GM10266 (cell line): Measurements from ENCODE around the gene DAZAP1.

Experiments used
- DNase-seq: peaks from one replicate; pipeline ENCODE4 v3.0.0; 2012; ENCODE audit errors: extremely low spot score
- TF ChIP-seq, protein P1 (sequence below): IDR thresholded peaks from 2 replicates; pipeline ENCODE4 v1.5.1; 2012; ENCODE audit warnings: mild to moderate bottlenecking, low read depth; ENCODE audit not compliant: control insufficient read depth, insufficient read depth; ENCODE audit errors: missing control alignments

The DAZAP1 gene

DNA sequence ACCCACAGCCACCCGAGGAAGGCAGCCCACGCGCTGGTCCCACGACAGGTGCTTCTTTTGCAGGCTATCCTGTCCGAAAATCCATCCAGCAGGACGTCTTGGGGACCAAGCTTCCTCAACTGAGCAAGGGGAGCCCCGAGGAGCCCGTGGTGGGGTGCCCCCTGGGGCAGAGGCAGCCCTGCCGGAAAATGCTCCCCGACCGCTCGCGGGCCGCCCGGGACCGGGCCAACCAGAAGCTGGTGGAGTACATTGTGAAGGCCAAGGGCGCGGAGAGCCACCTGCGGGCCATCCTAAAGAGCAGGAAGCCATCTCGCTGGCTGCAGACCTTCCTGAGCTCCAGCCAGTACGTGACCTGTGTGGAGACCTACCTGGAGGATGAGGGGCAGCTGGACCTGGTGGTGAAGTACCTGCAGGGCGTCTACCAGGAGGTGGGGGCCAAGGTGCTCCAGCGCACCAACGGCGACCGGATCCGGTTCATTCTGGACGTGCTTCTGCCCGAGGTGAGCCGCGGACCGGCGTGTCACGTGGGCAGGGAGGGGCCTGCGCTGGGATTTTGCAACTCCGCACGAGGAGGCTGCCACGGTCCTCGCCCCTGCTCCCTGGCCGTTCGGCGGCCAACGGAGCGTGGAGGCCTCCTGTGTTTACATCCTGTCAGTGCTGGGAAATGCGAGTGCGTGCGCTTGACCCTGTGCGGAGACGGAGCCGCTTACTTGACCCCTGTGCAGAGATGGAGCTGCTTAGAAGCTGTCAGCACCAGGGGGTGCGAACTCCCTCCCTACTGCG is 36.6 kb upstream of the DAZAP1 start:
- TF ChIP-seq, protein P1, sequence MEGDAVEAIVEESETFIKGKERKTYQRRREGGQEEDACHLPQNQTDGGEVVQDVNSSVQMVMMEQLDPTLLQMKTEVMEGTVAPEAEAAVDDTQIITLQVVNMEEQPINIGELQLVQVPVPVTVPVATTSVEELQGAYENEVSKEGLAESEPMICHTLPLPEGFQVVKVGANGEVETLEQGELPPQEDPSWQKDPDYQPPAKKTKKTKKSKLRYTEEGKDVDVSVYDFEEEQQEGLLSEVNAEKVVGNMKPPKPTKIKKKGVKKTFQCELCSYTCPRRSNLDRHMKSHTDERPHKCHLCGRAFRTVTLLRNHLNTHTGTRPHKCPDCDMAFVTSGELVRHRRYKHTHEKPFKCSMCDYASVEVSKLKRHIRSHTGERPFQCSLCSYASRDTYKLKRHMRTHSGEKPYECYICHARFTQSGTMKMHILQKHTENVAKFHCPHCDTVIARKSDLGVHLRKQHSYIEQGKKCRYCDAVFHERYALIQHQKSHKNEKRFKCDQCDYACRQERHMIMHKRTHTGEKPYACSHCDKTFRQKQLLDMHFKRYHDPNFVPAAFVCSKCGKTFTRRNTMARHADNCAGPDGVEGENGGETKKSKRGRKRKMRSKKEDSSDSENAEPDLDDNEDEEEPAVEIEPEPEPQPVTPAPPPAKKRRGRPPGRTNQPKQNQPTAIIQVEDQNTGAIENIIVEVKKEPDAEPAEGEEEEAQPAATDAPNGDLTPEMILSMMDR: no peak
- DNase-seq: no peak

DNA sequence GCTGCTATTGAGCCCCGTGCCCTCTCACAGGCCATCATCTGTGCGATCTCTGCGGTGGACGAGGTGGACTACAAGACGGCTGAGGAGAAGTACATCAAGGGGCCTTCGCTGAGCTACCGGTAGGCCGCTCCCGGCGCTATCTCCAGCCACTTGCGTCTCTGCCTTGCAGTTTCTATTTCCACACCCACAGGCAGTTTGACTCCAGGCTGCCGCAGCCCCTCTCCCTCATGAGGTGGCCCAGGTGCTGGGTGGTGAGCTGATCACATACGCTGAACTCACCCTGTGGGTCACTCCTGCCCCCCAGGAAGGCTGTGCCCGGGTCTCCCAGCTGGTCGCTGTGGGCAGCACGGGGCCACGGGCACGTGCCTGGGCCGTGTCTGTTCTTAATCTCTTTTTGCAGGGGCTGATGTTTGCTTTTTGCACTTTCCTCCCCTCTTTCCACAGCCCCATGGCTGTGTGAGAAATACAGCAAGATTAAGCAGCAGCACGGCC is 34.3 kb upstream of the DAZAP1 start:
- DNase-seq: no peak
- TF ChIP-seq, protein P1: no peak

DNA sequence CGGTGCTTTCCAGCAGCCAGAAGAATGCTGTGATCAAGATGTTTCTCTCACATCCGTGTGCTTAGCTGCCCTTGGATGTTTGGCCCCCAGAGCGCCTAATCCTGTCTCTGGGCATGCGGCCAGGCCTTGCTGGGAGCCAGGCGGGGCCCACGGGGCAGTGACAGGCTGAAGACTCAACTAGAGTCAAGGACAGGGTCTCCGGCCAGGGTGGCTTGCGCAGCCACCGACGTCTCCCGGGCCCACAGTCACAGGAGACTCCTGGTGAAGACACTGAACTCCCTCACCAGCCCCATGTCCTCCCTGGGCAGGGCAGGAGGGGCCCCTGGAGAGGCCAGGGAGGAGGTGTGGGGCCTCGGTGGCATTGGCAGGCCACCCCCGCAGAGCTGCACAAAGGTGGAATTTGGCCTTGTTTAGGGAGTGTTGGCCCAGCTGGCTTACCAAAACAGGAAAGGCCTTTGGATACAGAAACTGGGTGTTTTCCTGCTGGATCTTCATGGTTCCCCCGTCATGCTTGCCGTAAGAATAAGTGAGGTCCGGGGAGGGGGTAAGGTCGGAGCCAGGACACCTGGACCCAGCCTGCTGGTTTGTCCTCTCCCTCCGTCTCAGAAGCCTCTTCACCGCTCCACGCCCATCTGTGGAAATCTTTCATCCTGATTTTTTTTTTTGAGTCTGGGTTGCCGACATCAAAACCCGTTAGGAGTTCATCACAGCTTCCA is 33.7 kb upstream of the DAZAP1 start:
- no peak for DNase-seq
- TF ChIP-seq, protein P1: no peak

DNA sequence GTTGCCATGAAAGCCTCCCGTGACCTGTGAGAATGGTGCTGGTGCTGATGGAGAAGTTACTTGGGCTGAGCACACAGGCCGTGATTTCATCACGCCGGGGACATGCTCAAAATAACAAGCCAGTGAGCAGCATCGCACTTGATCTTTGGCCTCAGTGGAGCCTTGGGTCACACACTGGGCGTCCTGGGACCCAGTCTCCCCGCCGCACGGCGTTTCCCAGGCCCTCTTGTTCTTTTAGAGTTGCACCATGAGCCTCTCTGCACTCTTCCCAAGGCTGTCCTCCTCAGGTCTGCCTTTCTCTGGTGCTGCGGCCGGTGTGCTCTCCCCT is 33.2 kb upstream of the DAZAP1 start:
- TF ChIP-seq, protein P1: no peak

DNA sequence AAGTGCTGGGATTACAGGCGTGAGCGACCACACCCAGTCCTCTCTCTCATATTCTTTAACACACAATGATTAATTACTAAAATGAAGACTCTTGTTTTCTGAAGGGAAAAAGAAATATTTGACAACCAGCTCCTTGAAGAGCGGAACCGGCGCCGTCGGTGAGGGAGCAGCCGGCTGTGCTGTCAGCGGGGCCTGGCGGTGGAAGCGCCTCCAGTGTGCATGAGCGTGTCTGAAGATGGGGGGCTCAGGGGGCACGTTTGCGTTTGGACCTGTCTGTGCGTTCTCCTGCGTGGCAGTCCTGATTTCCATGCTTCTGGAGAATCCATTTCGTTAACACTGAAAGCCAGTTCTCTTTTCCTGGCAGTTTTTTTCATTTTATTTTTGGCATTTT is 31.0 kb upstream of the DAZAP1 start:
- TF ChIP-seq, protein P1: no peak
- DNase-seq: no peak

More for the DNA sequence above, 33.2 kb upstream of the DAZAP1 start:
- DNase-seq: no peak

DNA sequence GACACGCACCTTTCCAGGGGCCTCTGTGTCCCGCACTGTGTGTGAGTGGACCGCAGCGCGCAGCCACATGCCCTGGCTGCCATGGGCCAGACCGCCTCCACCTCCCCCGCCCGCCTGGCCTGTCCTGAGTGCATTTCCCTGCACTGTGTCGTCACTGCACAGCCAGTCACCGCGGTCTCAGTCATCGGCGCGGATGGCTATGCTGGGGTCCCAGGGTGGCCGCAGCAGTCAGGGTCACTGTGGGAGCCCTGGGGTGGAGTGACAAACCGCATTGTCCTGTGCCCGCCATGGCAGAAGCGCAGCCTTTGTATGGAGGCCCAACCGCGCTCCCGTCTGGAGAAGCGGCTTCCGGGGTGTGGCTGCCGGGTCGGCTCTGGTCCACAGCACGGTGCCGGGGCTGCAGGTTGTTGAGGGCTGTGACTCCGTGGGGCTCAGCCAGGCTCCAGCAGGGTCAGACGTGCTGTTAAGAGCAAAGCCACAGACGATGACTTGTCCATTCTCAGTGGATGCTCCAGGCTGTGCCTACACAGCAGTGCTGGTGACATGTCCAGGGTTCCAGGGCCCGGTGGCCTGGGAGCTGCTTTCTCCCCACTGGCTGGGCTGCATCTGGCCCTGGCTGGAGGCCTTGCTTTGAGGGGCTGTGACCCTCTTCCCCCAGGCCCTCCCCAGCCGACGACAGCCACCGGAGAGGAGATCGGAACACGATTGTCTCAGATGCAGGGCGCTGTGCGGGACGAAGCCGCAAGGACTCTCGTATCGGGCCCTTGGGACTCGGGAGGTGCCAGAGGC is 30.0 kb upstream of the DAZAP1 start:
- TF ChIP-seq, protein P1: no peak

More for the DNA sequence above, 30.0 kb upstream of the DAZAP1 start:
- DNase-seq: no peak
